Breast epithelium (tissue), 4 donors: Measurements from ENCODE around the gene VAT1L. TPM values are rescaled to one million over a fixed set of nuclear protein-coding genes. Genes with fewer than 3 reads are reported as not detected.

Experiments
- DNase-seq, 2 donors: peaks; one replicate each; pipeline ENCODE4 v3.0.0-alpha.2; 2019; ENCODE audit warnings: low spot score in 2 of 2
- H3K27ac ChIP-seq, 2 donors: fragments of 200-600 bp; sonication (generic) in 1 of 2; one replicate each; pipeline ENCODE4 v1.5.1; 2016 to 2019; ENCODE audit warnings: mild to moderate bottlenecking in 1 of 2
- H3K27me3 ChIP-seq, 2 donors: fragments of 200-600 bp; sonication (generic) in 1 of 2; one replicate each; pipeline versions ENCODE4 v1.5.1 to v1.6.0; 2017 to 2019; ENCODE audit warnings: control low read depth in 1 of 2, mild to moderate bottlenecking in 1 of 2
- H3K36me3 ChIP-seq: fragments of 200-600 bp; one replicate; pipeline ENCODE4 v1.5.1; 2019
- H3K4me1 ChIP-seq, 2 donors: fragments of 200-600 bp; sonication (generic); one replicate each; pipeline ENCODE4 v1.5.1; 2016 to 2019; ENCODE audit warnings: control low read depth in 1 of 2
- H3K4me3 ChIP-seq, 3 donors: fragments of 200-600 bp; sonication (generic); 1 replicate in 2 of 3; 2 replicates in 1 of 3; pipeline ENCODE4 v1.5.1; 2016 to 2019; ENCODE audit warnings: mild to moderate bottlenecking in 3 of 3, moderate library complexity in 2 of 3
- H3K9me3 ChIP-seq, 2 donors: fragments of 200-600 bp; sonication (generic) in 1 of 2; one replicate each; pipeline ENCODE4 v1.5.1; 2016 to 2019; ENCODE audit warnings: control low read depth in 1 of 2
- CTCF ChIP-seq, 3 donors: fragments of 450-650 bp; IDR thresholded peaks; one replicate each; pipeline ENCODE4 v1.5.1; 2016 to 2017; ENCODE audit warnings: antibody characterized with exemption in 3 of 3, mild to moderate bottlenecking in 3 of 3, moderate library complexity in 3 of 3
- POLR2A ChIP-seq: fragments of 450-650 bp; IDR thresholded peaks from one replicate; pipeline ENCODE4 v1.6.1; 2016; ENCODE audit warnings: antibody characterized with exemption, mild to moderate bottlenecking, moderate library complexity
- POLR2AphosphoS5 ChIP-seq, 3 donors: sonication (generic); formaldehyde crosslinking; IDR thresholded peaks; one replicate each; pipeline ENCODE4 v1.6.1; 2017; ENCODE audit warnings: antibody characterized with exemption in 3 of 3
- intact Hi-C: fragments of 100-400 bp; cut with DNase I; formaldehyde crosslinking; loops from one replicate; pipeline ENCODE4 v1.15.1; 2023; ENCODE audit warnings: low total_unique reads
- total RNA-seq, 3 donors: library from RNA; depleted of rRNA; stranded (reverse); fragments of >200 nt; gene quantifications; one replicate each; pipeline ENCODE4 v1.1.0, GENCODE V29; 2016

VAT1L gene
- total RNA-seq, 3 donors from 2014 or later: 0.33 to 0.88 TPM; not detected in 1

DNA sequence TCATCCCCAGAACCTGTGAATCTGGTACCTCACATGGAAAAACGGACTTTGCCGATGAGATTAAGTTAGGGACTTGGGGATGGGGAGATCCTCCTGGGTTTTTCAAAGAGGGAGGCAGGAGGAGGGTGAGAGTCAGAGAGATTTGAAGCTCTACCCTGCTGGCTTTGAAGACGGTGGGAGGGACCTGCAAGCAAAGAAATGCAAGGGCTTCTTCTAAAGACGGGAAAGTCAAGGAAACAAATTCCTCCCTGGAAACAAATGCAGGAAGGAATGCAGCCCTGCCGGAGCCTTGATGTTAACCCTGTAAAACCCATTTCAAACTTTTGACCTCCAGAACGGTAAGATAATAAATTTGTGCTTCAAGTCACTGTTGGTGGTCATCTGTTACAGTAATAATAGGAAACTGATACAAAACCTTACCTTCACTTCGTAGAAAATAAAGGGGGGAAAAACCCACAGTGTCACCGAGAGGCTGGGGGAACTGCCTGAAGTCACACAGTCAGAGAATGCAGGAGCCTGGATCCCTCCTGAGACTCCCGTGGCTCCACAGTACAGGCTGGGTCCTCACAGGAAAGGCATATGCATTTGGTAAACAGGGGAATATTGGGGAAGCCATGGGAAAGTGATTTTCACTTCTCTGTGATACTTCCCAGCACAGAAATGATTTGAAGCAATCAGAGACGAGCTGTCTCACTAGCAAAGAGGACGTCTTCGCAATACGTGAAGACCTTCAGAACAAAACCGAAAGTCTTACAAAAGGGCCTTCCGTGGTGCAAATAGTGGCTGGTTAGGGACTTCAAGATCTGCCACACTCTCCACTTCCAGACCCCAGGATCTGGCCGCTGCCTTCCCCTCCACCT, 175.1 kb downstream of the VAT1L start:
- H3K27ac ChIP-seq: no peak overlapping the region
- H3K4me1 ChIP-seq: no peaks in the 10 kb centered on the region
- H3K4me3 ChIP-seq: no peak overlapping the region
- H3K9me3 ChIP-seq: no peaks in the 10 kb centered on the region
- no peak for DNase-seq
- intact Hi-C loops: no loop called here
- TF ChIP-seq POLR2A (no peak), CTCF (IDR thresholded peaks at IDR 0.05) (no peak), POLR2AphosphoS5 (IDR thresholded peaks at IDR 0.05) (no peak)
- H3K27me3 ChIP-seq: peaks cover 0 to 4% of the 10 kb centered on the region in 2 donors
- H3K36me3 ChIP-seq: no peaks in the 10 kb centered on the region

GRCh38 chr16:77965346-77965745, 177.0 kb downstream of the VAT1L start:
- H3K27ac ChIP-seq: no peak overlapping the region
- no peak overlapping the region for H3K4me3 ChIP-seq
- no peak for TF ChIP-seq CTCF (IDR thresholded peaks at IDR 0.05)
- TF ChIP-seq POLR2AphosphoS5 (IDR thresholded peaks at IDR 0.05): no peak
- no peak for TF ChIP-seq POLR2A
- H3K4me1 ChIP-seq: no peaks in the 10 kb centered on the region
- no peaks in the 10 kb centered on the region for H3K36me3 ChIP-seq
- peaks cover 0 to 4% of the 10 kb centered on the region in 2 donors for H3K27me3 ChIP-seq
- no peak for DNase-seq
- intact Hi-C loops: no loop called here
- H3K9me3 ChIP-seq: no peaks in the 10 kb centered on the region

GRCh38 chr16:77967054-77967904, 178.9 kb downstream of the VAT1L start:
- no peak for DNase-seq
- Histone ChIP-seq H3K9me3 (no peaks in the 10 kb centered on the region), H3K36me3 (no peaks in the 10 kb centered on the region), H3K27ac (no peak overlapping the region), H3K27me3 (peaks cover 0 to 4% of the 10 kb centered on the region in 2 donors), H3K4me3 (no peak overlapping the region), H3K4me1 (no peaks in the 10 kb centered on the region)
- TF ChIP-seq CTCF (IDR thresholded peaks at IDR 0.05) (no peak), POLR2A (no peak), POLR2AphosphoS5 (IDR thresholded peaks at IDR 0.05) (no peak)
- intact Hi-C loops: no loop called here

DNA sequence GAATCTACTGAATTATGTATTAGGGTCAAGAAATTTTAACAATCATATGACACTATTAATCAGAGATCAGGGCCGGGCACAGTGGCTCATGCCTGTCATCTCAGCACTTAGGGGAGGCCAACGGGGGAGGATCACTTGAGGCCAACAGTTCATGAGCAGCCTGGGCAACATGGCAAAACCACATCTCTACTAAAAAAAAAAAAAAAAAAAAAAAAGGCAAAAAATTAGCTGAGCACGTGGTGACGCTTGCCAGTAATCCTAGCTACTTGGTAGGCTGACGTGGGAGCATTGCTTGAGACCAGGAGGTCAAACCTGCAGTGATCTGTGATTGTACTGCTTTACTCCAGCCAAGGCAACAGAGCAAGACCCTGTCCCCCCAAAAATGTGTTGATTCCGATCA, 181.5 kb downstream of the VAT1L start:
- intact Hi-C loops: loop anchor here (10.0 kb wide), 1 partner anchor 295 kb away; no protein-coding TSS in a partner anchor
- TF ChIP-seq POLR2A (no peak), CTCF (IDR thresholded peaks at IDR 0.05) (no peak), POLR2AphosphoS5 (IDR thresholded peaks at IDR 0.05) (no peak)
- no peaks in the 10 kb centered on the region for H3K27me3 ChIP-seq
- H3K4me1 ChIP-seq: no peaks in the 10 kb centered on the region
- no peak overlapping the region for H3K27ac ChIP-seq
- H3K9me3 ChIP-seq: no peaks in the 10 kb centered on the region
- no peak overlapping the region for H3K4me3 ChIP-seq
- no peak for DNase-seq
- no peaks in the 10 kb centered on the region for H3K36me3 ChIP-seq
